ENCODE results near the gene MYO18A. TPM values are rescaled to one million over a fixed set of nuclear protein-coding genes. Genes with fewer than 3 reads are reported as not detected.

MYO18A gene
- polyA plus RNA-seq, 4 donors, result 33.4 to 54.3 (median 42.5) TPM

DNA sequence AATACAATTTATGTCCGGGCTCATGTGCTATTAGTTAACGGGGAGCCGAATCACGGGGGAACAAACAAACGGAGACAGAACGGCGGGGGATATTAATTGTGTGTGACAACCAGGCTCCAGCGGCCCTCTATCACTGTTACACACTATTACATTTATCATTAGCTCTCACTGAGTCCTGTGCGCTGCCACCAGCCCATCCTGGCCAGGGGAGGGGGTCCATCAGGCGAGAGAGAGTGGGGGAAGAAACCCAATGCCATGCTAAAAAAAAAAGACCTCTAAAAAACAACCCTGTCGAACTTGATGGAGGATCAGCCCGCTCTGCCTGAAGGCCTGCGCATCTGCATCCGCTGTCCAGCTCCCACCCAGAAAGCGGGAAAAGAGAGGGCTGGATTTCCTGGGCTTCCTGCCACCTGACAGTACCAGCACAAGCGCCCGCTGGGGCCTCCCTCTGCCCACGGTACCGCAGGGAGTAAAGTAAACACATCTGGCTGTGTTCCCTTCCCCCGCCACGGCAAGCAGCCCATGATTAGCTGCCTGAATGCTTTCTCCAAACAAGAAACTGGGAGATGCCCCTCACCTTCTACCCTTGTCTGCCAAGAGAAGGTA lies 95.6 kb downstream of the MYO18A start:
- peak in 2 of 4 donors; percentile 37 to 59 for DNase-seq (ENCODE audit: low read depth in 4 of 4, low spot score in 2 of 4)

DNA sequence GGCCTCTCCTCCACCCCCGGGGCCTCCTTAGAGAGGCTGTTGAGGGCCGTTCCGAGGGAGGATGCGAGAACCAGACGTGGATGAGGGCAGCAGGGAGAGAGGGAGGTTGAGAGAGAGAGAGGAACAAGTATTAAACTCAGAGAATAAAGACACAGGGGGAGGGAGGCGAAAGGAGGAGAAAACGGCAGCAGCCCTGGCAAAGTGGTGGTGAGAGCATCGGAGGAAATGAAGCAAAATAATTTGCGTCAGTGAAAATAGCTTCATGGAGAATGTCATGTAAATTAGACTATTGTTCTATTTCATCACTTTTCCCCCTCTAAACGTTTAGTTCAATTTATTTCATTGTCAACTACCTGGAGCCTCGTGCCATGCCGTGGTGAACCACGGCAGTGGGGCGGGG lies 99.2 kb downstream of the MYO18A start:
- DNase-seq (ENCODE audit: low read depth in 4 of 4, low spot score in 2 of 4), result no peak

DNA sequence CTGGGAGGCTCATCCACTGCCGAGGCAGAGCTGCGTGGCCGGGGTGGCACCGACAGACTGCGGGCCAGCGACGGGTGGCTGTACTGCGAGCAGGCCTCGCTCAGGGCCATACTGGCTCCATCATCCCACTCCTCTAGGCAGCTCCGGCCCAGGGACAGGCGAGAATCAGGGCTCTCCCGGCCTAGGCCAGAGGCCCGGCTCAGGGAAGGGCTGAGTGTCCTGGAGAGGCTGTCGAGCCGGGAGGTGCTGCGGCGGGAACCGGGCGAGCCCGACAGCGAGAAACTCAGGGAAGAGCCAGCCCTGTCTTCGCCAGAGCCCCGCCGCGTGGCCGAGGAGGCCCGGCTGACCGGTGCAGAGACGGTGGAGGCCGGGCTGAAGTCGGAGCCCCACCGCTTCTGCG lies 99.9 kb downstream of the MYO18A start:
- no peak for DNase-seq (ENCODE audit: low read depth in 4 of 4, low spot score in 2 of 4)

DNA sequence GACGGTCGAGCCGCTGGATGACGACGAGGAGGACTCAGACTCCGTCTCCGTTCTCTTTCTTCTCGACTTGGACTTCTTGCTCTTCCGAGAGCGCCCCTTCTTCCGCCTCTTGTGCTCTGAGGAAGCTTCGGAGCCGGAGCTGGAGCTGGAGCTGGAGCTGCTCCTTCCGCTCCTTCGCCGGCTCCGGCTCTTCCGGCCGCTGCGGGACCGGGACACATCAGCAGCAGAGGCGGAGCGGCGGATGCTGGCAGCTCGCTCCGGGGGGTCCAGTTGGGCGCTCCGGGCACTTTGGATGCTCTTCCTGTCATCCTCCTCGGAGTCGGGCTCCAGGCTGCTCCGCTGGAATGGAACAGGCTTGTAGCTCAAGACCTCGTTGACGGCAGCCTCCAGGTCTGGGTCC lies 100.3 kb downstream of the MYO18A start:
- DNase-seq (ENCODE audit: low read depth in 4 of 4, low spot score in 2 of 4), result no peak

DNA sequence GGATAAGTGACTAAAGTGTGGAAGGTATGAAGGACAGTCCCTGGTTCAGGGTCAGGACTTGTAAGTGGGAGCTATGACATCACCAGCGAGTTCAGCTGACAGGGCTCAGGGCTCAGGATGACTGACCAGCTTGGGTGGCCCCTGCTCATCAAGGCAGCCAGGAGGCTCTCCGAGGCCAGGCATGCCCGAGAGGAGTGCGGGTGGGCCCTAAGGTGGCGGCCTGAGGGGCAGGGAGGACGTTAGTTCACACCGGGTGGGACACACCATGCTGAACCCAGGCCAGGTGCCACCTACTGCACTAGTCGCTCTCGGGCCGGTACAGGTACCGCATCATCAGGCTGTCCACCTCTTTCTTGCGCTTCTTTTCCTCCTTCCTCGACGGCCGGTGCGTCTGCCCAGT lies 100.8 kb downstream of the MYO18A start:
- DNase-seq (ENCODE audit: low read depth in 4 of 4, low spot score in 2 of 4), result no peak

DNA sequence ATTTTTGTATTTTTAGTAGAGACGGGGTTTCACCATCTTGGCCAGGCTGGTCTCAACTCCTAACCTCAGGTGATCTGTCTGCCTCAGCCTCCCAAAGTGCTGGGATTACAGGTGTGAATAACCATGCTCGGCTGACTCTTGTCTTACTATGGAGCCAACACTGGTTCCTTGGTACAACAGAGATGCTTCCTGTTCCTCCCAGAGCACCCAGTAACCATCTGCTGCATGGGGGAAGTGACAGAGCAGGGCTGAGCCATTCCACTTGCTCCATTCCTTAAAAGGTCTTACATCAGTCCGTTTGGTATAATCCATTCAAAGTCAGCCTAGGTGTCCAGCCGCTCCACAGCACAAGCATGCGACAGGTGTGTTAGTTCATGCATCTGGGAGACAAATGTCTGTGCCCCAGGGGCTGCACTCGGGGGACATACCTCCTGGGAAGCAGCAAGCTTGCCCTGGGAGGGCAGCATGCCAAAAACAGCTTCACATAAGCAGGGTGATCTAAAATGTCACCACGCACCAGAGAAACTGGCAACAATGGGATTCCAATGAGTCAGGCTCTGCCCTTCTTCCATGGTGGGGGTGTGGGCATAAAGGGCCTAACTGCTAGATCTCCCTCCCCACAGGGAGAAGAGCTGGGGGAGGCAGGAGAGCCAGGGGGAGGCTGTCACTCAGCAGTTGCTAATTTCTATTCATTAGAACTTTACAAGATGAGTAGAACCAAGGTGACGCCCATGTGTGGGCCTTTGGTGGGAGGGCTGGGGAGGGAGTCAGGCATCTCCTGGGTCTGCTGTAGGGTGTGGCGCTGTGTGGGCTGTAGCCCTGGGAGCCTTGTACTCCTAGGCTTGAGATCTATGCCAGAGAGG lies 101.8 kb downstream of the MYO18A start:
- DNase-seq (ENCODE audit: low read depth in 4 of 4, low spot score in 2 of 4), result no peak

DNA sequence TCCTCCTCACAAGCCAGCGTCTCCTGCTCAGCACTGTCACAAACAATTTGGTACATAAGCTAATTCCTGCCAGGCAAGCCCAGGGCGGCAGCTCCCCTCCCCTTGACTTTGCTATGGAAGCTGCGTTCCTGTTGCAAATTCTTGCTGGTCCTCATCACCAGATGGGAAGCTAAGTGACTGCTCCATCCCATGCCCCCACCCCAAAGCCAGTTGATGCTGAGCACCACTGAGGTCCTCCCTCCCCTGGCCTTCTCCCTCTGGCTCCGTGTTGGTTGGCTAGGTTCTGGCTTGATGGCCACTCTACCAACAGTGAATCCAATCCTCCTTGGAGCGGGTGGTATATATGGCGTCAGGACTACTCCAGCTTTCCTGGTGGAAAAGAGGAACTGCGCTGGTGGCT lies 102.9 kb downstream of the MYO18A start:
- no peak for DNase-seq (ENCODE audit: low read depth in 4 of 4, low spot score in 2 of 4)

DNA sequence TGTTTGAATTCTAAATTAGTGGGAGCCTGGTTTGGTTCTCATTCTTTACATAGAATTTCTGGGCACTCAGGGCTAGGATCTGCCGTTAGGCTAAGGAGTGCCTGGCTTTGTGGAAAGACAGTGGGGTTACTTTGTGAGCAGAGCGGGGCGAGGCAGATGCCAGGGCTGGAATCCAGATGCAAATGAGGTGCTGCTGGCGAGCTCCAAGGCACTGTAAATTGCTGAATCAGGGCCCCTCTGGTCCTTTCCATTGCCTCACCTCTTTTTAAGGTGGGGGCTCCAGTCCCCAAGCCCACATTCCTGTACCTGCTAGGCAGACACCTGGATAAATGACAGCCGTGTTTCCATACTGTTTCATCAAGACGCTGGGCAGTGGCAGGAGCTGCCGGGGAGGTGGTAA lies 103.5 kb downstream of the MYO18A start:
- DNase-seq (ENCODE audit: low read depth in 4 of 4, low spot score in 2 of 4), result no peak

DNA sequence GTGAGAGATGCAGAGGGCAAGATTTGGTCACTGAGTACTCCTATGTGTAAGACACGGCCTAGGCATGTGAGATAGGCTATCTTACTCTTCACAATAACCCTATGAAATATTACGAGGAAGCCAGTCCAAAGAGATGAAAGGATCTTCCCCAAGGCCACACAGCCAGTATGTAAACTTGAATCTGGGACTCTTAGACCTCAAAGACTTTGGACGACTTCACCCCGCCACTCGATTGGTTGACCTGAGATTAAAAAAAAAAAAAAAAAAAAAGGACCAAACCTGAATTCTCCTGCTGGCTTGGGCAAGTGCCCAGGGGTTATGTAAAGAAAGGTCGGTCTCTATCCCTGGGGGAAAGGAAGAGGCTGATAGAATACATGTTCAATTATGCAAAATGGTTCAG lies 104.1 kb downstream of the MYO18A start:
- DNase-seq (ENCODE audit: low read depth in 4 of 4, low spot score in 2 of 4), result no peak

DNA sequence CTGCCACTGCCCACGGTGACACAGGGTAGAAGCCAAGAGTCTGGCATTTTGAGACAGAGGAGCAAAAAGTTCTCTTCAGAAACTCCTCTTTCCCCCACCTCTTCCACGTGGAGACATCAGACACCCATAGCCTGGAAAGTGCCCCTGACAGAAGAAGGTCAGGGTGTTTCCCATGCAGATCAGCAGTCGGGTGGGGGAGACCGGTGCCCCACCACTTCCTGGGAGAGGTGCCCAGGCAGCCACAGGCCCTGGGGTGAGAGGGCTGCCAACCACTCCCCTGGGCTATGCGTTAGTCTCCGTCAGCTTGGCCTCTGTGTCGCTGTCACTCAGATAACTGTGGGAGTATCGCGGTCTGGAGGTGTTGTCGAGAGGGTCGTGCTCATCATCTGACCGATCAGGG lies 105.7 kb downstream of the MYO18A start:
- DNase-seq (ENCODE audit: low read depth in 4 of 4, low spot score in 2 of 4), result no peak

DNA sequence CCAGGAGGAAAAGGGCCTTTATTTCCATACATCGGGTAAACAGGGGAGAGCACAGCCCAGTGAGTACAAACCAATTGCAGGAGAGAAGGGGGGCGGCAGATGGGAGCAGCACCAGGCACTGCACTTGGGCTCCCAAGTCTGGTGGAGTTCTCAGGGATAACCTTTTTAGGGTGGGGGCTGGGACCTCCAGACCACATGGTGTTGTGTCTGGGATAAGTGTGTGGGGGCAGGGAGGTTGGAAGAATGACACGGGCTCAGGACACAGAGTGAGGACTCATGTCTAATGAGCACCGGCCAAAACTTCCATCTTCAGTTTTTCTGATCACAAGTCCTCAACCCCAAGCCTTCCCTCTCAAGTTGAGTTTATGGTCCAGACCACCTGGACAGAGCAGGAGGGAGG lies 106.7 kb downstream of the MYO18A start:
- DNase-seq (ENCODE audit: low read depth in 4 of 4, low spot score in 2 of 4), result no peak

DNA sequence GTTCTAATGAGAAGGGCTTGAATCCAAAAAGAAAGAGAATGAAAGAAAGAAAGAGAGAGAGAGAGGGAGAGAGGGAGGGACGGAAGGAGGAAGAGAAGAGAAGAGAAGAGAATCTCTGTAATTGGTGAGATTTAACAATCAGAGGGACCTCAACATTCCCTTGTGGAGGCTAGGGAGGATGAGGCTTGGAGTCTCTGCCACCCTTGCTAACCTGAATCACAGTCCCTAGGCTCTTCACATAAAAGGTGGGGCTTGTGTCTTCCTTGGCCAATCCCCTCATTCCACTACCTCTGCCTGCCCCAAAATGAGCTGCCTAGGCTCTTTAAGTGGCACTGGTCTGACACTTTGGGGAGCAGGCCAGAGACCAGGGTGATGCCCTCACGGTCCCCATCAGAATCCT lies 107.2 kb downstream of the MYO18A start:
- DNase-seq (ENCODE audit: low read depth in 4 of 4, low spot score in 2 of 4), result no peak

DNA sequence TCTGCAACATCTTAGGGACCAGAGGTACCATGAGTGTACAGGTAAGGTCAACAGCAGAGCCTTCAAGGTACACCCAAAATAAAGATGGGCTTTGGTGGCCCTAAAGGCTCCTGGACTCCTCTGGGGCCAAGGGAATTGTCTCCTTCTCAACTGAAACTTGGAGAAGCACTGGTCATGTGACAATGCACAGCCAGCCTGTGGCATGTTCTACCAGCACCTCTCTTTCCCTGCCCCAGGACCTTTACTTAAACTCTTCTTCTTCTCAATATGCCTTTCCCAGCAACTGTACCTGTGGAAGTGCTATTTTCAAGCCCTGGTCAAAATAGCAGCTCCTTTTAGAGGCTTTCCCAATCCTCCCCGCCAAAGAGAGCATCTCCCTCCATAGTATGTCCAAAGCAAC lies 108.9 kb downstream of the MYO18A start:
- no peak for DNase-seq (ENCODE audit: low read depth in 4 of 4, low spot score in 2 of 4)

DNA sequence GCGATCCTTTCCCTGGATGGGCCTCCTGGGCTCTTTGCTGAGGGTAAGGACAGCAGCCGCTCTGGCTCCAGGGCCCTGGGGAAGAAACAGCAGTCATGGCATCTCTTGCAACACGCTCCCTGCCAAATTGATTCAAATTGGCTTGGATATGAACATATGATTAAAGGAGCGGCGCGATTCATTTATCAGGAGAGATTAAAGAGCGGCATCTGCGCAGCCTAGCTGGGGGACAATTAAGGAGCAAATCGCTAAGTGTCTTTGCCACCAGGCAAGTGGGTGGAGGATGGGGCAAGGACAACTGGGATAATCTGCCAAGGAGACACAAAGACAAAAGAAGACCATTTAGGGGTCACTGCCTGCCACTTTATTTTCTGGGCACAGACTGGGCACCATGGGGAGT lies 109.4 kb downstream of the MYO18A start:
- no peak for DNase-seq (ENCODE audit: low read depth in 4 of 4, low spot score in 2 of 4)

DNA sequence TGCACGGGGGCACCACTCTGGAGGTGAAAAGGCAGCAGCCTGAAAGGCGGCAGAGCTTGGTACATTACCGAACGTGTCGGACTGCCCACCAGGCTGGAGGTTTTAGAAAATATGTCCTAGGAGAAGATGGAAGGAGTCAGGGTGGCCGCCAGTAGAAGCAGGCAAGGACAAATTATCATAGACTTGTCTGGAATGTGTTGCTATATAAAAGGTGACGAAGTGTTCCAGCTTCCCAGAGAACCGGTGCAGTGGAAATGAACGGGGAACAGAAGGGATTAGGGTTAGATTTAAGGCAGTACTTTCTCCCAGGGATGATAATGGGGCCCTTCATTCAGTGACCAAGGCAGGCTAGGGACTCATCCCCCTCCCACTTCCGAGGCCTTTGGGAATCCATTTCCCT lies 109.9 kb downstream of the MYO18A start:
- no peak for DNase-seq (ENCODE audit: low read depth in 4 of 4, low spot score in 2 of 4)

DNA sequence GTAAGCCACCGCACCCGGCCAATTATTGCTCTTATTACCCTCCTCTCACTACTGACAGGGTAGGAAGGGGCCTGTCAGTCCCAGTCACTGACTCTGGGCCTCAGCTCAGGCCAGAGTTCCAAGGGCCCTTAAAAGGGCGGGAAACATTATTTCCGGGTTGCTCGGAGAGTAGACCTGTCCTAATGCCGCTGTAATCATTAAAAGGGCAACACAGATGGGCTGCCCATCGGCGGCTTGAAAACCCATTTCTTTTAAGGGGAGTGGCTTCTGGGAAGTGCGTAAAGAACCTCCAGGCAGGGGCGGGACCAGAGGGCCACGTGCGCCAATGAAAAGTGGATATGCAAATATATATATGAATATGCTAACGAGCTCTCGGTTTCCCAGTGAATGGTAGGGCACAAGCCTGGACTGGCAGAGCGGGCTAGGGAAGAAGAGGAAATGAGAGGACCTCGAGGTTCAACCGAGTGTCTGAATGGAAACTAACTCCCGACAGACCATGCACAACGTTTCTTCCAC lies 110.6 kb downstream of the MYO18A start:
- DNase-seq (ENCODE audit: low read depth in 4 of 4, low spot score in 2 of 4), result no peak

DNA sequence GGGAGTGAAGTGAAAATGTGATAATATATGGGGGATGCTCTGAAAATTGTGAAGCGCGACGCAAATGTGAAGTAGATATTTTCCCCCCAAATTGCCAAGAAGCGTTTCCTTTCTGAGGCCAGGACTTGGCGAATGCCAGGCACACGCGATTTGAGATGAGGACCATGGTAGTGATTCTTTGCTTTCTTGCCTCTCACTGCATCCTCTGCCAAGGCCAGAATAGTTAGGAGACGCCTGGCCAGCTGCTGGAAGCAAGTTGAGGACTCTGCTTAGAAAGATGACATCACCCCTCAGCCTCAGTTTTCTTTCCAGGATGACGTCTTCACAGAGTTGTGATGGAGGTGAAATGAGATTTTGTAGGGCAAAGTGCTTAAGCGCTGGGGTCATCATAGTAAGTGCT lies 111.4 kb downstream of the MYO18A start:
- no peak for DNase-seq (ENCODE audit: low read depth in 4 of 4, low spot score in 2 of 4)

DNA sequence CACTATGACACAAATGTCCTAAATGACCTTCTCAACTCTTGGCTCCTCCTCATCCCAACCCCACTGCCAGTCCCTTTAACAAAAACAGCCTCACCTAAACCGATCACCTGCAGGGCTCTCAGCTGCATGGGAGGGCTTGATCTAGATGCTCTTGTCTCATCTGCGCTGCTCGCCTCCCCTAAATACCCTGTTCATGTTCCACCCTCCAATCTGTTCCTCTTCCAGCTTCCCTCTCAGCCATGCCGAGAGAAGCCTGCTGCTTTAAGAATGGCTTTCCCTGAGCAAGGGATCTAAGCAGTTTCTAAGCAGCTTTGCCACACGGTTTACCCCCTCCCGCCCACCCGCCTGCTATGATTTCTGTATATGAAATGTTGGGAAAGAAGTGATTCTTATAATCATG lies 113.6 kb downstream of the MYO18A start:
- no peak for DNase-seq (ENCODE audit: low read depth in 4 of 4, low spot score in 2 of 4)

DNA sequence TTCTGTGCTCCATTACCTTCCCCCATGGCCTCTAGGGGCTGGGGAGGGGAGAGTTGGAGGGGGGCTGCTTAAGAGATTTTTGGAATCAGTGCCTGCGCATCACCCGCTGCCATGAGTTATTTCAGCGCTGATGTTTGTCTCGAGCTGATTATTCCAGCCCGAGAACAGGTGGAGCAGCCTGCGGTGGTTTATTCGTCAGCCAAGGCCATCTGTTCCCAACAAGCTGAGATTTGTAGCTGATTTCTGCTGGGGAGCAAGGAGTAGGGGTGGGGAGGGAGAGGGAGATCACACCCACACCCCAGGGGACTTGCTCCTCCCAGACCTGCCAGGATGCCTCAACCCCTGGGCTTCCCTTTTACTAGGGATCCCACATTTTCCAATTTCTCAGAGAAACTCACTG lies 114.2 kb downstream of the MYO18A start:
- no peak for DNase-seq (ENCODE audit: low read depth in 4 of 4, low spot score in 2 of 4)

DNA sequence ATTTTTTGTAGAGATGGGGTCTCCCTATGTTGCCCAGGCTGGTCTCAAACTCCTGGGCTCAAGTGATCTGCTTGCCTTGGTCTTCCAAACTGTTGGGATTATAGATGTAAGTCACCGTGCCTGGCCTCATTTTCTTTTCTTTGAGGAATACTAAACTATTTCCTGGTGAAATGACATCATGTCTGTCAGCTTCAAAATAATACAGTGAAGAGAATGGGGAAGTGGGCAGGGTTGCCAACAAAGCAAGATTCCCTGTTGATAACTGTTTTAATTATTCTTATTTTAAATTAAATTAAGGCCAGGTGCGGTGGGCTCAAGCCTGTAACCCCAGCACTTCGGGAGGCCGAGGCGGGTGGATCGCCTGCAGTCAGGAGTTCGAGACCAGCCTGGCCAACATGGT lies 116.2 kb downstream of the MYO18A start:
- no peak for DNase-seq (ENCODE audit: low read depth in 4 of 4, low spot score in 2 of 4)

DNA sequence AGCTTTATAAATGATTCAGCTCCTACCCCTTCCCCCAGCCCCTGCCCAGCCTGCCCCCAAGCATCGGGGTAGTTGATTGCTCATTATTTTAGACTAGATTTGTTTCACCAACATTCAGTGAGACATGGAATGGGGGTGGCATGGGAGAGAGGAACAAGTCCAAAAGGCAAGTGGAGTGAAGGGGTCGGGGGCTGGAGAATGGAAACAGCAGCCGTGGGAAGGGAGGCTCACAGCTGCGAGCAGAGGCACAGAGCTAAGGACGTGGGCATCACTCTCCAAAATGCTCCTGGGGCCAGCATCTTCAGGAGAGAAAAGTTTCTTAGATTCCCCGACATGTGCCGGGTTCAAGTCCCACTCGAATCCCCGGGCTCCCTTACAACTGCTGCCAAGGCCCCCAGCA lies 118.0 kb downstream of the MYO18A start:
- no peak for DNase-seq (ENCODE audit: low read depth in 4 of 4, low spot score in 2 of 4)

DNA sequence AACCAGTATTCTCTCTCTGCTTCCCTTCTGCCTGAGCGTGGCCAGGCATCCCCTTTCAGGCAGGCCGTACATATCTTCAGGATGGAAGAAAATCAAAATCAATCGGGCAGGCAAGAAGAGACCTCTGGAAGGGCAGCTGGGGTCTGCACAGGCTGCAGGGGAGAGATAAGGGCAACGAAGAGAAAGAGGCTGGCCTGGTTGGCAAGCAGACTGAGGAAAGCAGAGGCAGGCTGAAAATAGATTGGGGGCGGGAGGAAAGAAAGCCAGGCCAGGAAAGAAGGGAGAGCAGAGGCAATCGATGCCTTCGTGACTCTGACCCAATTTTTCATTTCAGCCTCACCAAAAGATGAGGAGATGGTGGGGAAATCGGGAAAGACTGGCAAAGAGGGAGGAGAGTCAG lies 119.2 kb downstream of the MYO18A start:
- no peak for DNase-seq (ENCODE audit: low read depth in 4 of 4, low spot score in 2 of 4)
